Stimulated activated CD4-positive, alpha-beta T cell treated with anti-CD3 and anti-CD28 coated beads, Interleukin-15, amount 100 ng/mL, for 24 hours (primary cell): ENCODE results near the gene AOAH.
"Not testable (repeated sequence)": the region's sequence is repeated elsewhere in the genome, so short reads cannot be mapped to it uniquely, and the experiment has no call there.

ENCODE experiments used
- DNase-seq: peaks from one replicate; pipeline ENCODE4 v3.0.0-alpha.2; 2020

The AOAH gene

GRCh38 chr7:36736090-36736898 is 12.0 kb upstream of the AOAH start:
- DNase-seq = no peak

GRCh38 chr7:36735172-36735571 is 10.9 kb upstream of the AOAH start:
- no peak for DNase-seq

- no peak for DNase-seq
Observed at GRCh38 chr7:36734731-36735130, 10.4 kb upstream of the AOAH start.

- no peak for DNase-seq
Observed at GRCh38 chr7:36733411-36733810, 9.1 kb upstream of the AOAH start.

- no peak for DNase-seq
Observed at GRCh38 chr7:36732806-36733205, 8.5 kb upstream of the AOAH start.

- DNase-seq = no peak
Observed at GRCh38 chr7:36730046-36730445, 5.8 kb upstream of the AOAH start.

- no peak for DNase-seq
Observed at GRCh38 chr7:36728143-36728542, 3.8 kb upstream of the AOAH start.

- DNase-seq = peak; percentile 59
Observed at GRCh38 chr7:36726806-36727503, 2.7 kb upstream of the AOAH start.

GRCh38 chr7:36726311-36726710 is 2.0 kb upstream of the AOAH start:
- DNase-seq = peak; percentile 44

GRCh38 chr7:36724996-36725395 is 702 bp upstream of the AOAH start:
- no peak for DNase-seq

- no peak for DNase-seq
Observed at GRCh38 chr7:36723291-36723690, 1.0 kb downstream of the AOAH start.

GRCh38 chr7:36719083-36719632 is 5.1 kb downstream of the AOAH start:
- no peak for DNase-seq

GRCh38 chr7:36717586-36717985 is 6.7 kb downstream of the AOAH start:
- DNase-seq = no peak

GRCh38 chr7:36716802-36717201 is 7.5 kb downstream of the AOAH start:
- not testable (repeated sequence) for DNase-seq

GRCh38 chr7:36712015-36712414 is 12.3 kb downstream of the AOAH start:
- DNase-seq = no peak

- no peak for DNase-seq
Observed at GRCh38 chr7:36711256-36711655, 13.0 kb downstream of the AOAH start.

GRCh38 chr7:36710186-36710791 is 14.0 kb downstream of the AOAH start:
- no peak for DNase-seq

- DNase-seq = no peak
Observed at GRCh38 chr7:36708767-36709166, 15.5 kb downstream of the AOAH start.

- DNase-seq = no peak
Observed at GRCh38 chr7:36707898-36708297, 16.4 kb downstream of the AOAH start.

GRCh38 chr7:36707465-36707864 is 16.8 kb downstream of the AOAH start:
- DNase-seq = no peak

GRCh38 chr7:36703860-36704259 is 20.4 kb downstream of the AOAH start:
- DNase-seq = not testable (repeated sequence)

GRCh38 chr7:36692456-36692855 is 31.8 kb downstream of the AOAH start:
- no peak for DNase-seq

- DNase-seq = no peak
Observed at GRCh38 chr7:36691983-36692382, 32.3 kb downstream of the AOAH start.
